K562 (cell line): ENCODE measurements around the gene ZNF845.
"Not testable (repeated sequence)": the region's sequence is repeated elsewhere in the genome, so short reads cannot be mapped to it uniquely, and the experiment has no call there.

Source experiments
- CEBPB ChIP-seq: fragments of 450-650 bp; IDR thresholded peaks from 2 replicates; pipeline ENCODE4 v1.6.1; 2016; ENCODE audit warnings: missing genetic modification characterization, missing compliant biosample characterization
- CGGBP1 ChIP-seq: fragments of 250-450 bp; sonication (Bioruptor Pico); IDR thresholded peaks from 2 replicates; pipeline ENCODE4 v1.9.0; 2021; ENCODE audit warnings: mild to moderate bottlenecking
- EZH2 ChIP-seq: IDR thresholded peaks from 2 replicates; pipeline ENCODE4 v1.6.1; 2012; ENCODE audit warnings: low read depth, mild to moderate bottlenecking, inconsistent platforms, low read length, borderline replicate concordance
- GATA2 ChIP-seq: sonication (generic); formaldehyde crosslinking; IDR thresholded peaks from 2 replicates; pipeline ENCODE4 v1.4.0; 2020; ENCODE audit warnings: mild to moderate bottlenecking, missing genetic modification reagents
- HIVEP1 ChIP-seq: fragments of 250-450 bp; sonication (Bioruptor Pico); IDR thresholded peaks from 2 replicates; pipeline ENCODE4 v1.4.0; 2020; ENCODE audit warnings: mild to moderate bottlenecking
- KDM5B ChIP-seq: fragments of 200-600 bp; sonication (generic); IDR thresholded peaks from 2 replicates; pipeline ENCODE4 v1.6.1; 2012; ENCODE audit warnings: low read depth, mild to moderate bottlenecking, moderate library complexity, low read length, control low read depth, inconsistent platforms; ENCODE audit not compliant: insufficient replicate concordance
- KLF1 ChIP-seq: fragments of 450-650 bp; IDR thresholded peaks from 2 replicates; pipeline ENCODE4 v1.6.1; 2016; ENCODE audit warnings: missing genetic modification characterization, missing compliant biosample characterization
- MXI1 ChIP-seq: IDR thresholded peaks from 2 replicates; pipeline ENCODE4 v1.6.1; 2011; ENCODE audit warnings: low read depth, mild to moderate bottlenecking, improper control_type of control experiment, low read length
- POLR2A ChIP-seq: fragments of 450-650 bp; conservative IDR thresholded peaks from 2 replicates; pipeline ENCODE4 v1.6.1; 2016
- RCOR1 ChIP-seq, 2 experiments: IDR thresholded peaks; 2 replicates each; pipeline ENCODE4 v1.6.1; 2012; ENCODE audit warnings: low read depth in 2 of 2, low read length in 2 of 2, borderline replicate concordance in 1 of 2, improper control_type of control experiment in 1 of 2
- RFX1 ChIP-seq: fragments of 450-650 bp; IDR thresholded peaks from 2 replicates; pipeline ENCODE4 v1.6.1; 2016; ENCODE audit warnings: mild to moderate bottlenecking, moderate library complexity
- TBL1XR1 ChIP-seq, 2 experiments: IDR thresholded peaks; 2 replicates each; pipeline ENCODE4 v1.6.1; 2012; ENCODE audit warnings: improper control_type of control experiment in 2 of 2, low read length in 2 of 2, mild to moderate bottlenecking in 1 of 2
- ZKSCAN1 ChIP-seq: fragments of 150-350 bp; IDR thresholded peaks from 2 replicates; pipeline ENCODE4 v1.6.1; 2016; ENCODE audit warnings: low read depth, low read length
- TF ChIP-seq, protein P1 (sequence below), 2 experiments: fragments of 450-650 bp; formaldehyde crosslinking in 1 of 2; IDR thresholded peaks; 2 replicates each; pipeline versions ENCODE4 v1.4.0 to v1.6.1; 2014 to 2020; ENCODE audit warnings: mild to moderate bottlenecking in 2 of 2, borderline replicate concordance in 1 of 2, low read depth in 1 of 2

DNA sequence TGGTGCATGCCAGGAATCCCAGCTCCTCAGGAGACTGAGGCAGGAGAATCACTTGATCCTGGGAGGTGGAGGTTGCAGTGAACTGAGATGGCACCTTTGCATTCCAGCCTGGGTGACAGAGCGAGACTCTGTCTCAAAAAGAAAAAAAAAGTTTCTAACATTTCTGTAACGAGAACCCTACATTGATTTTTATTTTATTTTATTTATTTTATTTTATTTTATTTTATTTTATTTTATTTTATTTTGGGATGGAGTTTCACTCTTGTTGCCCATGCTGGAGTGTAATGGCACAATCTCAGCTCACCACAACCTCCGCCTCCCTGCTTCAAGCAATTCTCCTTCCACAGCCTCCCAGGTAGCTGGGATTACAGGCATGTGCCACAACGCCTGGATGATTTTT, 10.9 kb downstream of the ZNF845 start:
- not testable (repeated sequence) for TF ChIP-seq RFX1; RCOR1 (IDR thresholded peaks at IDR 0.05; ENCODE audit: borderline replicate concordance in 1 of 2, low read depth in 2 of 2, low read length in 2 of 2); EZH2; CGGBP1; TBL1XR1 (IDR thresholded peaks at IDR 0.05; ENCODE audit: low read length in 2 of 2); ZKSCAN1; KLF1; POLR2A; CEBPB (tag); MXI1; HIVEP1; GATA2 (CRISPR knock-in tag); KDM5B
- TF ChIP-seq, protein P1, sequence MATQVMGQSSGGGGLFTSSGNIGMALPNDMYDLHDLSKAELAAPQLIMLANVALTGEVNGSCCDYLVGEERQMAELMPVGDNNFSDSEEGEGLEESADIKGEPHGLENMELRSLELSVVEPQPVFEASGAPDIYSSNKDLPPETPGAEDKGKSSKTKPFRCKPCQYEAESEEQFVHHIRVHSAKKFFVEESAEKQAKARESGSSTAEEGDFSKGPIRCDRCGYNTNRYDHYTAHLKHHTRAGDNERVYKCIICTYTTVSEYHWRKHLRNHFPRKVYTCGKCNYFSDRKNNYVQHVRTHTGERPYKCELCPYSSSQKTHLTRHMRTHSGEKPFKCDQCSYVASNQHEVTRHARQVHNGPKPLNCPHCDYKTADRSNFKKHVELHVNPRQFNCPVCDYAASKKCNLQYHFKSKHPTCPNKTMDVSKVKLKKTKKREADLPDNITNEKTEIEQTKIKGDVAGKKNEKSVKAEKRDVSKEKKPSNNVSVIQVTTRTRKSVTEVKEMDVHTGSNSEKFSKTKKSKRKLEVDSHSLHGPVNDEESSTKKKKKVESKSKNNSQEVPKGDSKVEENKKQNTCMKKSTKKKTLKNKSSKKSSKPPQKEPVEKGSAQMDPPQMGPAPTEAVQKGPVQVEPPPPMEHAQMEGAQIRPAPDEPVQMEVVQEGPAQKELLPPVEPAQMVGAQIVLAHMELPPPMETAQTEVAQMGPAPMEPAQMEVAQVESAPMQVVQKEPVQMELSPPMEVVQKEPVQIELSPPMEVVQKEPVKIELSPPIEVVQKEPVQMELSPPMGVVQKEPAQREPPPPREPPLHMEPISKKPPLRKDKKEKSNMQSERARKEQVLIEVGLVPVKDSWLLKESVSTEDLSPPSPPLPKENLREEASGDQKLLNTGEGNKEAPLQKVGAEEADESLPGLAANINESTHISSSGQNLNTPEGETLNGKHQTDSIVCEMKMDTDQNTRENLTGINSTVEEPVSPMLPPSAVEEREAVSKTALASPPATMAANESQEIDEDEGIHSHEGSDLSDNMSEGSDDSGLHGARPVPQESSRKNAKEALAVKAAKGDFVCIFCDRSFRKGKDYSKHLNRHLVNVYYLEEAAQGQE (IDR thresholded peaks at IDR 0.05; ENCODE audit: borderline replicate concordance): not testable (repeated sequence)
- TF ChIP-seq, protein P1 (CRISPR knock-in tag; IDR thresholded peaks at IDR 0.05; ENCODE audit: low read depth): not testable (repeated sequence)
